ENCODE data around the gene UBE2D2.
"Not testable (repeated sequence)": the region's sequence is repeated elsewhere in the genome, so short reads cannot be mapped to it uniquely, and the experiment has no call there.

Gene UBE2D2

DNA sequence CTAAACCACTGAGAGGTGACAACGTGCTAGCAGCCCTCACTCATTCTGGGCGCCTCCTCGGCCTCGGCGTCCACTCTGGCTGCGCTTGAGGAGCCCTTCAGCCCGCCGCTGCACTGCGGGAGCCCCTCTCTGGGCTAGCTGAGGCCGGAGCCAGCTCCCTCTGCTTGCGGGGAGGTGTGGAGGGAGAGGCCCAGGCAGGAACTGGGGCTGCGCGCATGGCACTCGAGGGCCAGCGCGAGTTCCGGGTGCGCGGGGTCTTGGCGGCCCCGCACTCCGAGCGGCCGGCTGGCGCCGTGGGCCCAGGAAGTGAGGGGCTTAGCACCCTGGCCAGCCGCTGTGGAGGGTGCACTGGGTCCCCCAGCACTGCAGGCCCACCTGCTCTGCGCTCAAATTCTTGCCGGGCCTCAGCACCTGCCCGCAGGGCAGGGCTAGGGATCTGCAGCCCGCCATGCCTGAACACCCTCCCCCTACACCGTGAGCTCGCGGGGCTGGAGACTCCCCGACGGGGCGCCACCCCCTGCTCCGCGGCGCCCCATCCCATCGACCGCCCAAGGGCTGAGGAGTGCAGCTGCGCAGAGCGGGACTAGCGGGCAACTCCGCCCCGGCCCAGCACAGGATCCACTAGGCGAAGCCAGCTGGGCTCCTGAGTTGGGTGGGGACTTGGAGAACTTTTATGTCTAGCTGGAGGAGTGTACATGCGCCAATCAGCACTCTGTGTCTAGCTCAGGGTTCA, 11.8 kb upstream of the UBE2D2 start:
- no peak for DNase-seq

GRCh38 chr5:139550051-139550872, 10.9 kb upstream of the UBE2D2 start:
- not testable (repeated sequence) for DNase-seq

GRCh38 chr5:139551191-139551889, 9.8 kb upstream of the UBE2D2 start:
- no peak for DNase-seq

DNA sequence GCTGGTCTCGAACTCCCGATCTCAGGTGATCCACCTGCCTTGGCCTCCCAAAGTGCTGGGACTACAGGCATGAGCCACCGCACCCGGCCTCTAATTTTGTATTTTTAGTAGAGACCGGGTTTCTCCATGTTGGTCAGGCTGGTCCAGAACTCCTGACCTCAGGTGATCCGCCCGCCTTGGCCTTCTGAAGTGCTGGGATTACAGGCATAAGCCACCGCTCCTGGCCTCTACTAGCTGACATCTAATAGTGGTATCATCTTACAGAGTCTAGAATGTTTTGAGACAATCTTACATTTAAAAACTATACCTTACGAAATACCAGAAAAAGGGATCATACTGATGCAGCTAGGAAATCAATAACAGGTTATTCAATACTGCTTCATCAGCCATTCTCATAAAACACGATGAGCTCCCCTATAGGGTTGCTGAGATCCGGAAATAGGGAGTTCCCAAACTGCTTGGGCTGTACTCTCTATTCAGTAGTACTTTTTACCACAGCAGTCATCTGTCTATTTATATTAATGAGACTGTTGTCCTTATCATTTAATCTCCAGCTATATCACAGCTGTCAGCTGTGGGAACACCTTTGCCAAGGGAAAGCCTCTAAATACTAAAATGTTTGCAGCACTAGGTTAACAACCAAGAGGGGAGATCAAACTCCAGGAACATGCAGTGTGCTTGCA, 8.1 kb upstream of the UBE2D2 start:
- DNase-seq: no peak

DNA sequence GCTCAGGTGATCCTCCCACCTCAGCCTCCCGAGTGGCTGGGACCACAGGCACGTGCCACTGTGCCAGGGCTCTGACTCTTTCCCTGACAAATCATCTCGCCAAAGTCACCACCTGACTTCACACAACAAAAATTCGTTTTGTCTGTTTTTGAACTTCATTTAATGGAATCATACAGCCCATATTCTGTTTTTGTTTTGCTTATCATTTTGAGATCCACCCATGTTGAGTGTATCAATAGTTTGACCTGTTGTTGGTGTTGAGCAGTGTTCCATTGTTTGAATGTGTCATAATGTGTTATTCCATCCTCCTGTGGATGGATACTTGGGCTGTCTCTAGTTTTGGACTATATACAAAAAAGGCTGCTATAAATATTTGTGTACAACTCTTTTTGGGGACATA, 6.9 kb upstream of the UBE2D2 start:
- no peak for DNase-seq

DNA sequence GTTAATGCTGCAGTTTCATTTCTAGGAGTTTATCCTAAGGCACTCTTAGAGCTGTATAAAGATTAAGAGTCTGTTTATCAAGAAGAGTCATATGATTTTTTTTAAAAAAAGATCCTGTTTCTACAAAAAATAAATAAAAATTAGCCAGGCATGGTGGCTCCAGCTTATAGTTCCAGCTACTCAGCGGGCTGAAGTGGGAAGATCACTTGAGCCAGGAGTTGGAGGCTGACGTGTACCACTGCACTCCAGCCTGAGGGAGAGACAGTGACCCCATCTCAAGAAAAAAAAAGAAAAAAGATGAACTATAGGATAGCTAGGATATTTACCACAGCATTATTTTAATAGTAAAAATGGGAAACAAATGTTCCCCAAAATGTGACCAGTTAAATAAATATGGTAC, 3.3 kb upstream of the UBE2D2 start:
- no peak for DNase-seq

DNA sequence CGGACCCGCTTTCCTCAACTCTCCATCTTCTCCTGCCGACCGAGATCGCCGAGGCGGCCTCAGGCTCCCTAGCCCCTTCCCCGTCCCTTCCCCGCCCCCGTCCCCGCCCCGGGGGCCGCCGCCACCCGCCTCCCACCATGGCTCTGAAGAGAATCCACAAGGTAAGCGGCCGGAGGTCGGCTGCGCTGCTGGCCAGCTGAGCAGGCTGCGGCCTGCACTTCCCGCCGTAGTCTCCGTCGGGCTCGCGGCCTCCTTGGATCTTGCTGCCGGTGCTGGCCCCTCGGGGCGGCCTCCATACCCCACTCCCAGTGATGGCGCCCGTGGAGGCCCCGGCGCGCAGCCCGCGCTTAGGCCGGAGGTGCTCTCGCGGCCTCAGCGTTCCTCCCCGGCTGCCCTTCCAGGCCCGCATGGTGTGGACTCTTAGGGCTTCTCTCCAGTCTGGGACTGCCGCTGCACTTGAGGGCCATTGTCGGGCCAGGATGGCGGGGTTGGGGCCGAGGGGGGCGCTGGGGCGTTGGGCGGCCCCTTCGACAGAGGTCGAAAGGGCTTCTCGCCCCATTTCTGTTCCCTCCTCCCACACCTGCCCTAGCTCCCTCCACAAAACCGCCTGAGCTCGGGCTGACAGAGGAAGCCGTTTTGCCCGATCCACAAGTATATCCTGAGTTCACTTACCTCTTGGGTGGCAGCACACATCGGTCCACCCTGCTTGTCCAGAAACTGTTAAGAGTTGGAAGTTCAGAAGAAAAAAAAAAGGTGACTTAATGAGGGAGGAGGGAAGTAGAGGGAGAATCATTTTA, 714 bp downstream of the UBE2D2 start:
- DNase-seq: peak in 1 of 2 experiments; percentile 41

DNA sequence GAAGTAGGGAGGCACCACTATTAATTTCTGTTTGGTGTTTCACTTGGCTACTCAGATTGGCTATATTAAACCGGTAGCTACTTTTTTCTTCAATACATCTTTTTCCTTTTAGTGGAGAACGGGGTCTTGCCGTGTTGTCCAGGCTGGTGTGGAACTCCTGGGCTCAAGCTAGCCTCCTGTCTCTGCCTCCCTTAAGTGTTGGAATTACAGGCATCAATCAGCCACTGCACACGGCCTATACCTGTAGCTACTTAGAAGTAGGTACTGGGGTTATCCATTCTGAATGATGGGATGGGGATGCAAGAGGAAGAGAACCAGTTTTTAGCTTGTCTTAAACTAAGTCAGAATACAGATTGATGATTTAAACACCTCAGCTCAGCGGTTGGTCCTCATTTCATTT, 1.7 kb downstream of the UBE2D2 start:
- no peak for DNase-seq

DNA sequence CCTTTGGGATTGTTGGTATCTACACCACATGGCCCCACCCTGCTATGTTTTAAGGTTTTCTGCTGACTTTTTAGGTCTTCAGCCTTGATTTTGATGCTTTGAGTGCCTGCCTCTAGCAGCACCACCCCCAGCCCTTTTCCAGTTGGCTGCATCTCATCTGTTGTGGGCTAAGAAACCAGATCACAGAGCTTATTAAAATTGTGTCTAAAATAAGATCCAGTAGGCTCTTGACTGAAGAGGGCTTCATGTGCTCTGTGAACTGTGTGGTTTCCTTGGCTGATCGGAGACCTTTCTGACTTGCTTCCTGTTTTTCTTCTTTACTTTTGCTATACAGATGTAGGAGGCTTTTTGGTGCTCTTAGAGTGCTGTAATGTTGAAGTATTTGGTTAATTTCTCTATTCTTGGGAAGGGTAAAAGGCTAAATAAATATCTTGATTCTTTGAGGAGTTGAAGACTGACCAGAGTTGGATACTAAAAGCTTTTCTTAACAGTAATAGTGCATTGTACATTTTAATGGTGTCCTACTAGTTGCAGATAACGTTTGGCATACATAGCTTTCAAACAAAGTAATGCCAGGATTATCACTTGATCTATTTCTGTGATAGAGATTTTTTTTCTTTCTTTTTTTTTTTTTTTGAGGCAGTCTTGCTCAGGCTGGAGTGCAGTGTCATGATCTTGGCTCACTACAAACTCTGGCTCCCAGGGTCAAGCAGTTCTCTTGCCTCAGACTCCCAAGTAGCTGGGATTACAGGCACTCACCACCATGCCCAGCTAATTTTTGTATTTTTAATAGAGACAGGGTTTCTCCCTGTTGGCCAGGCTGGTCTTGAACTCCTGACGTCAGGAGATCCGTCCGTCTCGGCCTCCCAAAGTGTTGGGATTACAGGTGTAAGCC, 4.5 kb downstream of the UBE2D2 start:
- DNase-seq: peak; percentile 11 to 16

DNA sequence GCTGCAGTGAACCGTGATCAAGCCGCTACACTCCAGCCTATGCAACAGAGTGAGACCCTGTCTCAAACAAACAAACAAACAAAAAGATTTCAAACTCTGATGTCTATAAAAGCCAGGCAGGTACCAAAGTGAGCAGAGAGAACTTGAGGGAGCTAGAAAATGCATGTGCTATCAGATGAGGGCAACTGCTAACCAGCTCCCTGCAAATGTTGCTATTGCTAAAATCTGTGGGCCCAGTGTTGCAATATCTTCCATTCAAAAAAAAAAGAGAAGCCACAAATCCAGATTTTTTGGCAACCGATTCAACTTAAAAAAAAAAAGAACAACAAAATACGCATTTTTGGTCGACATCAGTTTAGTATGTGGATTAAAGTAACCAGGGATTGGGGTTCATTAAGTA, 5.5 kb downstream of the UBE2D2 start:
- no peak for DNase-seq

GRCh38 chr5:139569270-139569955, 8.3 kb downstream of the UBE2D2 start:
- DNase-seq: no peak

DNA sequence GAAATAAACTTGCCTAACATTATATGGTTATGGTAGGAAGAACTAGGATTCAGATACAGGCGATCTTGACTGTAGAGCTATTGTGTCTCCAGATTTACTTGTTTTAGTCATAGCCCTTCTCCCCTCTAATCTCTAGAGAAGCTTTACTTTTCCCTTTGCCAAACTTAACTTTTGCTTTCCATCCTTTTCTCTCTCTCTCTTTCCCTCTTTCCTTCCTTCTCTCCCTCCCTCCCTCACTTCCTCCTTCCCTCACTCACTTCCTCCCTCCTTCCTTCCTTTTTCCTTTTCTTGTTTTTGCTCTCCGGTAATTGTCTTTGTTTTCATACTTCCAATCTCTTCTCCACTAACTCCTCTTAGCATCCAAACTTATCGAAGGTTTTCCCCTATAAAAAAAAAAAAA, 10.4 kb downstream of the UBE2D2 start:
- no peak for DNase-seq

GRCh38 chr5:139571966-139572365, 10.8 kb downstream of the UBE2D2 start:
- no peak for DNase-seq

DNA sequence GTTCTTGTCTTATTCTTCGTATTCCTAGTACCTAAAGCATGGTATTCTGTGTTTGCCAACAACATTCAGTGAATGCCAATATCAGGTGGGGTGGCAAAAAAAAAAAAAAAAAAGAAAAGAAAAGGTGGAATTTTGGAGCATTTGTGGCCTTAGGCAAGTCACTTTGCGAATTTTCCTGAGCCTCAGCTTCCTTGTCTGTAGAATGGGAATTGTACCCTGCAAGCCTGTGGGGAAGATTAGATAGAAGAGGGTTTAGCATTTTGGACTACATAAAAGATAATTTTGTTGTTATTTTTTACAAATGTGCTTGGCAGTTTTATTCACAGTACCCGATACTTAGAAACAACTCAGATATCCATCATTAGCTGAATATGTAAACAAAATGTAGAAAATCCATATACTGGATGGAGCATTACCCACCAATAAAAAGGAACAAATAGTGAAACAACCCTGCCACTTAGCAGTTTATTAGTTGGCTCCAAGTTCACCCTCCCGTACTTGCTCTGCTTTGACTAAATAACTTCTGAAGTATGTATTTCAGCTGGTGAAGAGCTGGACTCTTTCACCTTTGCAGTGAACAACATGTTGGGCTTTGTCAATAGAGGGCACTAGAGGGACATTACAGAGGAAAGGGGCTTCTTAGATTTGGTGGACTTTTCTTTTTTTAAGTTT, 13.6 kb downstream of the UBE2D2 start:
- DNase-seq: no peak

- DNase-seq: no peak
Observed at GRCh38 chr5:139575313-139575646, 14.1 kb downstream of the UBE2D2 start.

- no peak for DNase-seq
Observed at GRCh38 chr5:139575751-139576150, 14.6 kb downstream of the UBE2D2 start.

GRCh38 chr5:139577689-139578290, 16.7 kb downstream of the UBE2D2 start:
- no peak for DNase-seq

GRCh38 chr5:139578325-139578724, 17.2 kb downstream of the UBE2D2 start:
- no peak for DNase-seq

DNA sequence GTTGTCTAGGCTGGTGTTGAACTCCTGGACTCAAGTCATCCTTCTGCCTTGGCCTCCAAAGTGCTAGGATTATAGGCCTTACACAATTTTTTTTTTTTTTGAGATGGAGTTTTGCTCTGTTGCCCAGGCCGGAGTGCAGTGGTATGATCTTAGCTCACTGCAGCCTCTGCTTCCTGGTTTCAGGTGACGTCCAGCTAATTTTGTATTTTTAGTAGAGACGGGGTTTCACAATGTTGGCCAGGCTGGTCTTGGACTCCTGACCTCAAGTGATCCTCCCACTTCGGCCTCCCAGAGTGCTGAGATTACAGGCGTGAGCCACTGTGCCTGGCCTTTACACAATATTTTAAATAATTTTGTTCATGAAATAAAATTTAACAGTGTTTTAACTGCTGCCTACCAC, 21.0 kb downstream of the UBE2D2 start:
- not testable (repeated sequence) for DNase-seq

DNA sequence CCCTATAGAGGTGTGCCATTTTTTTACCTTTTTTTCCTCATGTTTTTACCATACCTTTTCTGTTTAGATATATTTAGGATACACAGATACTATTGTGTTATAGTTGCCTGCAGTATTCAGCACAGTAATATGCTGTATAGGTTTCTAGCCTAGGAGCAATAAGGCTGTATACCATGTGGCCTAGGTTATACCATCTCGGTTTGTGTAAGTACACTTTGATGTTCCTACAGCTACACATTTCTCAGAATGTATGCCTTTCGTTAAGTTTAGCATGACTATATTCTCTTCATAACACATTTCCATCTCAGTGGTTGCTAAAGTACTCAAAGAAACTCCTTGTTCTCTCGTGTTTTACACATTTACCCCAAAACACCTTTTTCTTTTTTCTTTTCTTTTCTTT, 23.0 kb downstream of the UBE2D2 start:
- DNase-seq: no peak

All from activated CD4-positive, alpha-beta T cell treated with anti-CD3 and anti-CD28 coated beads, Interleukin-2, amount 50 U/mL, for 4 hours (primary cell).